HG03469 (cell line): Measurements from ENCODE around the gene HSBP1L1.

Source experiments
- ATAC-seq: cut with Tn5 transposase; IDR thresholded peaks from one replicate; pipeline ENCODE4 v1.9.1; 2021; ENCODE audit warnings: mild to moderate bottlenecking, moderate library complexity, moderate number of reproducible peaks; ENCODE audit not compliant: unreplicated experiment

Gene HSBP1L1

DNA sequence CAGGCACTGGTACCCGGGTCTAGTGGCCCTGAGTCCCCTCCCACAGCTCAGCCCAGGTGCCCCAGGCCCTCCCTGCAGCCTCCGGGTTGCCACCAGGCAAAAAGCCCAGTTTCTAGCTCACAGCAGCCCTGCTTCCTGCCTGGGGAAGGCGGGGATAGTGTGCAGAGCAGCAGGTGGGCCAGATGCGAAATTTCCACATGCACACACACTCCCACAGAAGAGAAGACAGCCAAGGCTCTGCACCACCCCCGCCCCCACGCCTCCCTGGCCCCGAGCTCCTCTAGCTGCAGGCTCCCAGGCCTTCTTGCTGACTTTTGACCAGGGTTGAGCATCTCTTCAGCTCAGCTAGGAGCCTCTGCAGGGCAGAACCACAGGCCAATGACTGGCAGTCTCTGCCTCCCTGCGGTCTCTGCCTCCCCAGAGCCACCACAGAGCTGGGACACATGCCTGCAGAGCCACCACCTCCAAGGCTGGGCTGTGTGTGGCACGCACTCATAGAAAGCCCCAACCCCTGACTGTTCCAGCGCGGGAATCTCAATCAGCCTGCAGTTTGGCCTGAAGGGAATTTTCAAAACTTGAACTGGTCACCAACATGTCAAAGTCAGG lies 20.2 kb upstream of the HSBP1L1 start:
- ATAC-seq, result peak; percentile 61

DNA sequence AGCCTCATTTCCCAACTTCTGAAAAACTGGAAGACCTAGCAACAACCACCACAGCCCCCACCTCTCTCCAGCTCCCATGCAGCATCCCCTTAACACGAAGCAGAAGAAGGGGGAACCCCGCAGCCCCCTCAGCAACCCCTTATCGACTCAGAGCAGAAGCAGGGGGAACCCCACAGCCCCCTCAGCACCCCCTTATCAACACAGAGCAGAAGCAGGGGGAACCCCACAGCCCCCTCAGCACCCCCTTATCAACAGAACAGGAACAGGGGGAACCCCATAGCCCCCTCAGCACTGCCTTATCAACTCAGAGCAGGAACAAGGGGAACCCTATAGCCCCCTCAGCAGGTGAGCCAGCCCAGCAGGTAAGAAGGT lies 19.7 kb upstream of the HSBP1L1 start:
- ATAC-seq, result no peak

DNA sequence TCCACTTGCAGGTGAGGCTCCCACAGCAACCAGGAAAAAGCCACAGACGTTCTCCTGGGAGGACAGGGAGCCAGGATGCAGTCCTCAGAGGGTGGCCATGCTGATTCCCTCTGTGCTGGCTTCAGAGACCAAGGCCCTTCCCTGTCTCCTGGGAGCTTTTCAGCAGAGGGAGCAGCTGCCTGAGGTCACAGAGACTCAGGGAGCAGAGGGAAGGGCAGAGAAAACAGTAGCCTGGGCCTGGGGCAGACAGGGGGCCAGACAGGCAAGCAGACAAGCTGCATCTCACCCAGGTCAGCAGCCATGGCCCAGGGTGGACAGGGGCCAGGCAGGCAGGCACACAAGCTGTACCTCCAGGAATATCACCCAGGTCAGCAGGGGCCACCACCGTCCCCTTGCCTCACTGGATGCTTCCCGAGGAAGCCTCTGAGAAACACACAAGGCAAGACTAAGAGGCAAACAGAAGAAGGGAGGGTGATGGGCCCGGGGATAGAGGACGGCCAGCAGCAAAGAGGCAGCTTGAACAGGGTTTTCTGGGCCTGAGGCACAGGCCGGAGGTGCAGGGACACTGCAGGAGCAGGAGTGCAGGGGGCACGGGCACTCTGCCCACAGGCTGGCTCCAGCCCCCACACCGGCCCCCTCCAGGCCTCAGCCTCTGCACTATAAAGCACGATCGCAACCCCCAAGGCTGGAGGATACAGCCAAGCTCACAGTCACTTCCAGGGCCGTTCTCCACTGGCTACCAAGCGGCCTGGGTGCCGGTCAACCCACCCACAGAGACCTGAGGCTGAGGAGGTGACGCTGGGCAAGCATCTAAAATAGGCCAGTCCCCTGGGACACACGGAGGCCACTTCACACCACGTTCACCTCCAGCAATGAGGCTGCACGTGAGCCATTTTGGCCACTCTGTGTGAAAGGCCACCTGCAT lies 19.1 kb upstream of the HSBP1L1 start:
- ATAC-seq, result no peak

DNA sequence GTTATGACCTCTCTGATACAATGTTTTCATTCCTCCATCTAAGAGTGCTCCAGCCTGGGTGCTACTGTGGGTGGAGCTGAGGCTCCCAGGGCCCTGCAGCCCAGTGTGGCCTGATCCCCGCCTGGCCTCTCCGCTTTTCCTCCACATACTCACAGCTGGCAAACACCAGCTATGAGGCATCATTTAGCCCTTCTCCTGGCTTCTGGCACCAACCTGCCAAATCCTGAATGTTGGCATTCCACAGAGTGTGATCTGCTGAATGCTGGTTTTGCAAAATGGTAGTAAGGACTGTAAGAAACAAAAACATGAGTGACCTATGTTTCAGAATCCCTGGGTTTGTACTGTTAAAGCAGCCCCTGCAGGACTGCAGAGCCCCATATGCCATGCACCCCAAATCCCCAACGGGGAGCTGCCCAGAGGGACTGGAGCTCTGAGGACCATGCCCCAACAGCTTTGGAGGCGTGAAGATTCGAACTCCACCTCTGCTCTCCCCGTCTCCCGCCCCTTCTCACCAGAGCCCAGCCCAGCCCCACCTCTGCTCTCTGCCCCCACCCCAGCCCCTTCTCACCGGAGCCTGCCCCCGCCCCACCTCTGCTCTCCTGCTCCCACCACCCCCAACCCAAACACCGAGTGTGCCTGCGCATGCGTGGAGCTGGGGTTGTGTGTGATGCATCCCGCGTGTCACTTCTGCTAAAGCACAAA lies 17.2 kb upstream of the HSBP1L1 start:
- no peak for ATAC-seq

DNA sequence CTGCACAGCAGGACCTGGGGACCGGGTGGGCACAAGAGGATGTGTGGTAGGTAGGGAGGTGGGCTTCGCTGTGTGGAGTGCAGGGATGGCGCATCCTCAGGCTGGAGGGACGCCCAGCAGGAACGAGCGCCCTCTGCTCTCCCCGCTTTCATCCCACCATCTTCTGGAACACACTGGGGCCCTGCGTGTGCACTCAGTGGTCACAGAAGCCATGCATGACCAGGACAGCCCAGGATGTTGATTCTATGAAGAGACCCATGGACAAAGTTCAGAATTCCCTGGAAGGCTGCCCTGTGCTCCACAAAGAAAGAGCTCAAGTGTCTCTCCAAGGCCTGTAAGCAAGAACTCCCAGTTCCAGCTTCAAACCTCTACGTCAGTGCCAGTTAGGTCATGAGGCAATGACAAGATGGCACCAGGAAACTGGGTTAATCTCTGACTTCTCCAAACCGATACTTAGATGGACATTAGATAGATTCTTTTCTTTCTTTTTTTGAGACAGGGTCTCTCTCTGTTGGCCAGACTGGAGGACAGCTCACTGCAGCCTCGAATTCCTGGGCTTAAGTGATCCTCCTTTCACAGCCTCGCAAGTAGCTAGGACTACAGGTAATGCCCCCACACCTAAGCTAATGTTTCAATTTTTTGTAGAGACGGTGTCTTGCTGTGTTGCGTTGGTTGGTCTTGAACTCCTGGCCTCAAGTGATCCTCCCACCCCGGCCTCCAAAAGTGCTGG lies 16.4 kb upstream of the HSBP1L1 start:
- ATAC-seq, result no peak

DNA sequence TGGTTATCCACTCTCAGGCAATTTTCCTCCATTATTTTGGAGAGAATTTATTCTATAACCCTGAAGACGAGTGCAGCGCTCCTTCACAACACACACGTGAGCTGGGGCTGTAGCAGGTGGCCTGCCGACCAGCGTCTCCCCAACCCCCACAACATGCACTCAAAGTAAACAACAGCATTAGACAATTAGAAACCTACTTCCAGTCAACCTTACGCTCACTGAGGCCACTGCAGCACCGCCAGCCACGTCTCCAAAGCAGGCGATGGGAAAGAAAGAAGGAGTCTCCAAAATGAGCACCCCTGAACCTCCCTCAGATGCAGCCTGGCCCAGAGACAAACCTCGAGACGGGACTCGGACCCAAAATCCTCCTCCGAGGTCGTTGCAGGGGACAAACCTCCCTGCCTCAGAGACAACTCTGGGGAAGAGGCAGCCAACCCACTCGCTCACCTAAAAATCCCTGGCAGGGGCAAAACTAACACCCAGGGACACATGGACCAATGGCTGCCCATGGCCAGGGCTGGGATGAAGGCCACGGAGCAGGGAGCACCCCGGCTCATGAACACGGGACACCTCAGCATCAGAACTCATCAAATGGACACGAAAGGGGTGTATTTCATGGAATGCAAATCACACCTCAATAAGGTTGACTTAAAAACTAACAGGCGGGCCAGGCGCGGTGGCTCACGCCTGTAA lies 15.6 kb upstream of the HSBP1L1 start:
- ATAC-seq, result no peak

DNA sequence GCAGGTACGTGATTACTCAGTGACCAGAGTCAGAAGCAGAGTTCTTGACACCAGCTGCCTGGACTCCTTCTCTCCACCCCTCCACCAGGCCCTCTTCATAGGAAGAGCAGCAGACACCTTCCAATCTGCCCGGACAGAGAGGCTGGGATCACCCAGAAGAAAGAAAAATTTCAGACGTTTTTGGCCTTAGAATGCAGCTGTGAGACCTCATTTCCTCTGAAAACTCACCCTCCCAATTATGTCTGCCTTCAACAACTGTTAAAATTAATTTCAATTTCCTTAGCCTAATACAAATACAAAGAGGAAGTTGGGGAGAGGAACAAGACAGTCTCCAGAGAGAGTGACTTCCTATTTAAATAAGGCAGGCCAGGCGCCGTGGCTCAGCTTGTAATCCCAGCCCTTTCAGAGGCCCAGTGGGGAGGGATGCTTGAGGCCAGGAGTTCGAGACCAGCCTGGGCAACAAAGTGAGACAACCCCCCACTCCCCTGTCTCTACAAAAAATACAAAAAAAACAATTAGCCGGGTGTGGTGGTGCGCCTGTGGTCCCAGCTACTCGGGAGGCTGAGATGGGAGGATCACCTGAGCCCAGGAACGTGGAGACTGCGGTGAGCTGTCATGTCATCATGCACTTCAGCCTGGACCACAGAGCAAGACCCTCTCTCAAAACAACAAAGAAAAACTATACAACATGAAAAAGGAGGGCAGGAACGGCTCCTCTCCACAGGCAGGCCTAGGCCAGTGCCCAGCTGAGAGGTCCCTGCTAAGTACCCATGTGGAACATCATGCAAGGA lies 14.6 kb upstream of the HSBP1L1 start:
- ATAC-seq, result no peak

DNA sequence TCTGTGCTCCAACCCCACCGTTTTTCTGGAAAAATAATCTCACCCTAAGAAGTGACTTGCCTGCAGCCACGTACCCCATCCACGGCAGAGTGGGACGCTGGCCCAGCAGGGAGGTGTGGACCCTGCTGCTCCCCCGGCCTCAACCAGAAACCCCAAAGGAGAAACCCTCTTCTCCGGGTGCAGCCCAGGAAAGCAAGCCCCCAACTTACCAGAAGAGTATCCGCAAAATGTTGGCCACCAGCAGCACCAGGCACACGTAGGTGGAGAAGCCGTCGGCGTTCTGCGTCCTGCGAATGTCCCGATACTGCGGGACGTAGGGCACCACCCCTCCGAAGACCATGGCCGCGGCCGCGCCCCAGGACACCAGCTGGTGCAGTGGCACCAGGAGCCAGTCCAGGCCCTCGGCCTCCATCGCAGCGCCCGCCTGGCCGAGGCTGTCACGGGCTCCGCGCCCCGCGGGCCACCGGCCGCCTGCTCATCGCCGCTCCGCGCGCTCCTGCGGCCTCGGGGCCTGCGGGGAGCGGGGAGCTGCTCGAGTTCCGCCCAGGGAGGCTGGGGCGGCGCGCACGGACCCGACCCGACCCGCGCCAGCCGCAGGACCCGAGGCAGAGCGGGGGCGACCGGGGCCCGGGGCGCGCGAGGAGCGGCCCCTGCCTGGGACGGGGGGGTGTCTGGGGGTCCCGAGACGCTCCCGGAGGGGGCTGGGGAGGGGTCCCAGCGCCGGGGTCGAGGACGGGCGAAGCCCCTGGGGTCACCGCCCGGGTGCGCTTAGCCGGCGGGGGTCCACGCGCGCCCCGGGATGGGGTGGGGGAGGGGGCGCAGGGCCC lies 13.7 kb upstream of the HSBP1L1 start:
- ATAC-seq, result no peak

DNA sequence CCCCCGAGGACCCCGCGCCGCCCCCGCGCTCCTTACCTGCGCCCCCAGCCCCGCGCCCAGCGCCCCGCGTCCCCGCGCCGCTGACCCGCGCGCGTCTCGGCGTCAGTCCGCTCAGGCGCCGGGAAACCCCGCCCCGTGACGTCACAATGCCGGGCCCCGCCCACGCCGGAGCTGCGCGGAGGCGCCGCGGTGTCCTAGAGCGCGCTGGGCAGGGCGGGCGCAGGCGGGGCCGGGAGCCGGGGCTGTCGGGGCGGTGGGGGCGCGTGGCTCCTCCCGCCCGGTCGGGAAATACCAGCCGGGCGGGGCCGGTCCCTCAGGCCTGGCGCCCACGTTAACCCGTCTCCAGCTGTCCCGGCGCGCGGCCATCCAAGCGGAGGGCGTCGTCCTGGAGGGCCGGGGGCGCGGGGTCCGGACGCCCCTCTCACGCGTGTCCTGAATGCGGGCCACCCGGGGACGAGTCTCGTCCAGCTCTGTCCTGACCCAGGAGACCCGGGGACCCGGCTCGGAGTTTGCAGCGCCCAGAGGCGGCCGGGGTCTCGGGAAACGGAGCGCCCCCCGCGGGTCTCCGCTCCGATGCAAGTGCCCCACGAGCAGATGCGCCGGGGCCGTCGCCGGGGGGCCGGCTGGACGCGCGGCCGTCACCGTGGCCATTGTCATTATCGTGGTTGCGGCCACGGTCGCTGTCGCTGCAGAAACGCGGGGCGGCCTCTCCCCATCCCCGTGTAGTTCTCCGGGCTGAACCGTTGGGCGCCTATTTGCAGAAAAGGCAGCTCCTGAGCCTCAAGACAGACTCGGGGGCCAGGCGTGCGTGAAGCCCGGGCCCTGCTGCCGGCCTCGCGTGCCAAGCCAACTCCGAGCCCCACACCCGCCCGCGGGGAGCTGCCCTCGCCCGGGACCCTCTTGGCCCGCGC lies 12.6 kb upstream of the HSBP1L1 start, which contains the start of gene SLC66A2:
SLC66A2 (minus strand) TSS at position 109 of the 911 bp plus-strand sequence. CDS start 727 bp downstream, outside the sequence.
- ATAC-seq, result peak; percentile 51

DNA sequence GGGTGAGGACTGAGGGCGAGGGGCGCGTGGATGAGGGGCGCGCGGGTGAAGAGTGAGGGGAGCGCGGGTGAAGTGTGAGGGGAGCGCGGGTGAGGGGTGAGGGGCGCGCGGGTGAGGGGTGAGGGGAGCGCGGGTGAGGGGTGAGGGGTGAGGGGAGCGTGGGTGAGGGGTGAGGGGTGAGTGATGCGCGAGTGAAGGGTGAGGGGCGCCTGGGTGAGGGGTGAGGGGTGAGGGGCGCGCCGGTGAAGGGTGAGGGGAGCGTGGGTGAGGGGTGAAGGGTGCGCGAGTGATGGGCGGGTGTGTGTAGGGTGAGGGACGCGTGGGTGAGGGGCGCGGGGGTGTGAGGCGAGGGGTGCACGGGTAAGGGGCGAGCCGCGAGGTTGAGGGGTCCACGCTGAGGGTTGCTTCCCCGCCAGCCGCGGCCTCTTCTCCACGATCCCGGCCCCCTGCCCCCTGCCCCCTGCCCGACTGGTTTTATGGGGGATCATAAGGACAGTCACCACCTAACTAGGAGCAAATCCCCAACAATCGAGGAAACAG lies 11.9 kb upstream of the HSBP1L1 start:
- no peak for ATAC-seq

DNA sequence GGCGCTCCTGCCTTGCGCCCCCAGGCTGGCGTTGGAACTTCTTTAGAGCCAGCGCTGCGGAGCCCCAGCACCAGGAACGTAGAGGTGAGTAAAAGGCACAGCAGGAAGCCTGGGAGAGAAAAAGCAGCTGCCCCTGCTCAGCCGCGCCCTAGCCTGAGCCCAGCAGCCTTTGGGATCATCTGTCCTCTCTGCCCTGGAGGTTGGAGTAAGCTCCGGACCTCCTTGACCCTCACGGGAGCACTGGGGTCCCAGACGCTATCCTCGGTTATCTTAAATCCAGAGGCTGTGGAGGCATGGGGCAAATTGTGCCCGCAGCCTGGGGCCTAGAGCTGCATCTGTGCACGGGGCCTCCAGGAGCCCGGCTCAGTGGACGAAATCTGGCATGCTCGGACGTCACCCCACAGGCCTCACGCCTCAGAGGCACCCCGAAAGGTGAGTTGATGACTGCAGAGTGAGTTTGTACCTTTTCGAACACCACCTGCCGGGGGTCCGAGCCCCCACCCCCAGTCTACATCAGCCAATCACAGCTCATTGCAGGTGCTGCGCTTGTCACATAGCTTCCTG lies 11.4 kb upstream of the HSBP1L1 start:
- ATAC-seq, result no peak

DNA sequence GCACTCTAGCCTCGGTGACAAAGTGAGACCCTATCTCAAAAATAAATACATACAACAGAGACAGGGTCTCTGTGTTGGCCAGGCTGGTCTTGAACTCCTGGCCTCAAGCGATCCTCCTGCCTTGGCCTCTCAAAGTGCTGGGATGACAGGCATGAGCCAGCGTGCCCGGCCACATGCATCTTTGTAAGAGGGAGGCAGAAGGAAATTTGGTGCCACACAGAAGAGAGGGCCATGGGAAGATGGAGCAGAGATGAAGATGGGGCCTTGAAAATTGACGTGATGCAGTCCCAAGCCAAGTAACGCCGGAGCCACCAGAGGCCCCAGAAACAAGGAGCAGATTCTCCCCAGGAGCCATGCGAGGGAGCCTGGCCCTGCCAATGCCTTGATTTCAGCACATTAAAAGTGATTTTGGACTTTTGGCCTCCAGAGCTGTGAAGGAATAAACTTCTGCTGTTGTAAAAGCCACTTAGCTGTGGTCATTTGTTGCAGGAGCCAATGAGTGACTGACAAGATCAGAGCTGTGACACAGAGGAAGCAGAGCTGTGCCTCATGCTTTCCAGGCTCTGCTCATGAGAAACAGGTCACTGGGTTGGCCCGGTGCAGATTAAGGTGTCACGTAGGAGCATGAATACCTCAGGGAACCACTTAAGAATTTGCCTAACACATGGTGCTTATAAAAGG lies 10.3 kb upstream of the HSBP1L1 start:
- ATAC-seq, result no peak

DNA sequence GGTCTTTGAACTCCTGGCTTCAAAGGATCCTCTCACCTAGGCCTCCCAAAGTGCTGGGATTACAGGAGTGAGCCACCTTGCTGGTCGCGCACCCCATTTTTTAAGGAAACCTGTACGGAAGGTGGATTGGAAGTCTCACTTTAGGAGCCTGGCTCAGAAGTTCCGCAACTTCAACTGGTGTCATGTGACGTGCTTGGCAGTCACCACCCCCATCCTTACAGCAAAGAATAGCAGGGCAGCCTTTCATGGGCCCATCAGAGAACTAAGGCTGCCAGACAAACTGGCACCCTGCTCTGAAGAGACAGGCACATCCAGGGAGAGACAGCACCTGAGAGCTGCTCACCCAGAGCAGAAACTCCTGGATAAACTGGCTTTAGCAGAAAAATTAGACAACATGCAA lies 9.7 kb upstream of the HSBP1L1 start:
- ATAC-seq, result no peak

DNA sequence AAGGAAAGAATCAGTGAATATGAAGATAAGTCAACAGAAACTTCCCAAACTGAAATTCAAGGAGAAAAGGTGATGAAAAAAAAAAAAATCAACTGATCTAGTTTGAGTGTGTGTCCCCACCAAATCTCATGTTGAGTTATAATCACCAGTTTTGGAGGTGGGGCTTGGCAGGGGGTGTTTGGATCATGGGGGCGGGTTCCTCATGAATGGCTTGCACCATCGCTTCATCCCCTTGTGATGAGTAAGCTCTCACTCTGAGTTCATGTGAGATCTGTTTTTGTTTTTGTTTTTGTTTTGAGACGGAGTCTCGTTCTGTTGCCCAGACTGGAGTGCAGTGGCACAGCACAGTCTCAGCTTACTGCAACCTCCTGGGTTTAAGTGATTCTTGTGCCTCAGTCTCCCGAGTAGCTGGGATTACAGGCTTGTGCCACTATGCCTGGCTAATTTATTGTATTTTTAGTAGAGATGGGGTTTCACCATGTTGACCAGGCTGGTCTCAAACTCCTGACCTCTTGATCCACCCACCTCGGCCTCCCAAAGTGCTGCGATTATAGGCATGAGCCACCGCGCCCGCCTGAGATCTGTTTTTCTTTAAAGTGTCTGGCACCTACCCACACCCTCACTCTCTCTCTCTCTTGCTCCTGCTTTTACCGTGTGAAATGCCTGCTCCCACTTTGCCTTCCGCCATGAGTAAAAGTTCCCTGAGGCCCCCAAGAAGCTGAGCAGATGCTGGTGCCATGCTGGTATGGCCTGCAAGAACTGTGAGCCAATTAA lies 9.0 kb upstream of the HSBP1L1 start:
- ATAC-seq, result no peak

DNA sequence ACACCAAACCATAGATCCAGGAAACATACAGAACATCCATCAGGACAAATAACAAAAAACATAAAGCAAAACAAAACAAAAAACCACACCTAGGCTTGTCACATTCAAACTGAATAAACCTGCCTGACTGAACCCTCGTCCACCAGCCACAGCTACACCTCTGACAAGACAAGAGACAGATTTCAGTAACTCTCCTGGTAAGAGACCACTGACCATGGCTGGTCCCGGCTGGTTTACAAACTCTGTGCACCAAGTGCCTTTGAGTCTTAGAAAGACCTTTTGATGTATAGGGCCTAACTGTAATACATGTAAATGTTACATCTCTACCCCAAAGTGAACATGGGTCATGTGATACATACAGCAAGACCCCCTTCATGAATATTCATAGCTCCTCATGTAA lies 8.2 kb upstream of the HSBP1L1 start:
- no peak for ATAC-seq

DNA sequence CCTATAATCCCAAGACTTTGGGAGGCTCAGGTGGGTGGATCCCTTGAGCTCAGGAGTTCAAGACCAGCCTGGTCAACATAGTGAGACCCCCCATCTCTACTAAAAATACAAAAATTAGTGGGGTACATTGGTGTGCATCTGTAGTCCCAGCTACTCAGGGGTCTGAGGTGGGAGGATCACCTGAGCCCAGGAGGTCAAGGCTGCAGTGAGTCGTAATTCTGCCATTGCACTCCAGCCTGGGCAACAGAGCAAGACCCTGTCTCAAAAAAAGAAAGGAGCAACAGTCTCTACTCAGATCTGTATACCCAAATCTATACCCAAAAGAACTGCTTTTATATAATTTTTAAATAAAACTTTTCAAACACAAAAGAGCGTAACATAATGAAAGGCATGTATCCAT lies 5.5 kb upstream of the HSBP1L1 start:
- ATAC-seq, result no peak
